Muscle layer of colon (tissue), 2 donors: ENCODE data around the gene PCBP3.
"Not testable (repeated sequence)": the region's sequence is repeated elsewhere in the genome, so short reads cannot be mapped to it uniquely, and the experiment has no call there.

ENCODE experiments used
- H3K27ac ChIP-seq: one replicate; pipeline ENCODE4 v1.7.0; 2013; ENCODE audit warnings: low read depth, mild to moderate bottlenecking, low read length, moderate library complexity
- H3K27me3 ChIP-seq, 2 donors: one replicate each; pipeline ENCODE4 v1.7.0; 2013; ENCODE audit warnings: low read length in 2 of 2, mild to moderate bottlenecking in 2 of 2; ENCODE audit not compliant: insufficient read depth in 2 of 2, control insufficient read depth in 1 of 2
- H3K36me3 ChIP-seq: one replicate; pipeline ENCODE4 v1.7.0; 2013; ENCODE audit warnings: mild to moderate bottlenecking, low read length; ENCODE audit not compliant: insufficient read depth
- H3K4me1 ChIP-seq: one replicate; pipeline ENCODE4 v1.7.0; 2013; ENCODE audit warnings: mild to moderate bottlenecking, low read length; ENCODE audit not compliant: insufficient read depth
- H3K4me3 ChIP-seq, 2 donors: one replicate each; pipeline ENCODE4 v1.7.0; 2013; ENCODE audit warnings: low read length in 2 of 2, low read depth in 1 of 2, mild to moderate bottlenecking in 1 of 2, moderate library complexity in 1 of 2
- H3K9ac ChIP-seq: one replicate; pipeline ENCODE4 v1.7.0; 2013; ENCODE audit warnings: low read length
- H3K9me3 ChIP-seq: one replicate; pipeline ENCODE4 v1.7.0; 2013; ENCODE audit warnings: mild to moderate bottlenecking, low read length
- donor health status: abdominal sarcoma.
- donor health status: Adenocarcinoma of cecum.

Gene PCBP3

GRCh38 chr21:45639206-45640000 lies 4.1 kb upstream of the PCBP3 start:
- Histone ChIP-seq H3K27me3 (peaks cover 0 to 9% of the 10 kb centered on the region in 2 donors), H3K4me1 (no peaks in the 10 kb centered on the region), H3K9ac (no peak overlapping the region), H3K4me3 (no peak overlapping the region), H3K36me3 (no peaks in the 10 kb centered on the region), H3K27ac (no peak overlapping the region), H3K9me3 (no peaks in the 10 kb centered on the region)

- no peaks in the 10 kb centered on the region for H3K36me3 ChIP-seq
- H3K27me3 ChIP-seq: peaks cover 4 to 13% of the 10 kb centered on the region in 2 donors
- no peaks in the 10 kb centered on the region for H3K4me1 ChIP-seq
- no peak overlapping the region for H3K27ac ChIP-seq
- H3K9me3 ChIP-seq: no peaks in the 10 kb centered on the region
- no peak overlapping the region for H3K9ac ChIP-seq
- no peak overlapping the region for H3K4me3 ChIP-seq
Observed at GRCh38 chr21:45640001-45640887, 3.3 kb upstream of the PCBP3 start.

- Histone ChIP-seq H3K4me3 (no peak overlapping the region), H3K9me3 (no peaks in the 10 kb centered on the region), H3K9ac (no peak overlapping the region), H3K4me1 (no peaks in the 10 kb centered on the region), H3K27ac (no peak overlapping the region), H3K27me3 (peaks cover 4 to 13% of the 10 kb centered on the region in 2 donors), H3K36me3 (no peaks in the 10 kb centered on the region)
Observed at GRCh38 chr21:45640888-45641479, 2.5 kb upstream of the PCBP3 start.

- Histone ChIP-seq H3K27ac (no peak overlapping the region), H3K9me3 (no peaks in the 10 kb centered on the region), H3K9ac (no peak overlapping the region), H3K4me3 (no peak overlapping the region), H3K36me3 (no peaks in the 10 kb centered on the region), H3K27me3 (peaks cover 7 to 18% of the 10 kb centered on the region in 2 donors), H3K4me1 (no peaks in the 10 kb centered on the region)
Observed at GRCh38 chr21:45641480-45642035, 2.0 kb upstream of the PCBP3 start.

GRCh38 chr21:45642122-45642813 lies 1.3 kb upstream of the PCBP3 start:
- no peak overlapping the region for H3K9ac ChIP-seq
- H3K36me3 ChIP-seq: no peaks in the 10 kb centered on the region
- H3K4me1 ChIP-seq: no peaks in the 10 kb centered on the region
- no peak overlapping the region for H3K27ac ChIP-seq
- no peak overlapping the region for H3K4me3 ChIP-seq
- no peaks in the 10 kb centered on the region for H3K9me3 ChIP-seq
- peaks cover 10 to 20% of the 10 kb centered on the region in 2 donors for H3K27me3 ChIP-seq

GRCh38 chr21:45644041-45644906 lies 749 bp downstream of the PCBP3 start:
- no peak overlapping the region for H3K27ac ChIP-seq
- peak overlapping the region in 1 of 2 donors; percentile 39 for H3K4me3 ChIP-seq
- no peaks in the 10 kb centered on the region for H3K9me3 ChIP-seq
- H3K9ac ChIP-seq: no peak overlapping the region
- peaks cover 12 to 20% of the 10 kb centered on the region in 2 donors for H3K27me3 ChIP-seq
- no peaks in the 10 kb centered on the region for H3K36me3 ChIP-seq
- no peaks in the 10 kb centered on the region for H3K4me1 ChIP-seq

GRCh38 chr21:45651921-45652320 lies 8.4 kb downstream of the PCBP3 start:
- no peaks in the 10 kb centered on the region for H3K36me3 ChIP-seq
- H3K9ac ChIP-seq: no peak overlapping the region
- no peak overlapping the region for H3K4me3 ChIP-seq
- H3K4me1 ChIP-seq: no peaks in the 10 kb centered on the region
- peaks cover 0 to 4% of the 10 kb centered on the region in 2 donors for H3K27me3 ChIP-seq
- H3K9me3 ChIP-seq: no peaks in the 10 kb centered on the region
- H3K27ac ChIP-seq: no peak overlapping the region

GRCh38 chr21:45655124-45655523 lies 11.6 kb downstream of the PCBP3 start:
- no peak overlapping the region for H3K27ac ChIP-seq
- no peaks in the 10 kb centered on the region for H3K4me1 ChIP-seq
- no peaks in the 10 kb centered on the region for H3K36me3 ChIP-seq
- no peaks in the 10 kb centered on the region for H3K27me3 ChIP-seq
- H3K9me3 ChIP-seq: no peaks in the 10 kb centered on the region
- no peak overlapping the region for H3K9ac ChIP-seq
- H3K4me3 ChIP-seq: no peak overlapping the region

- H3K27me3 ChIP-seq, H3K4me3 ChIP-seq, H3K9ac ChIP-seq, H3K9me3 ChIP-seq, H3K36me3 ChIP-seq, H3K27ac ChIP-seq, H3K4me1 ChIP-seq: not testable (repeated sequence)
Observed at GRCh38 chr21:45656114-45656513, 12.6 kb downstream of the PCBP3 start.

GRCh38 chr21:45661913-45662622 lies 18.5 kb downstream of the PCBP3 start:
- H3K9me3 ChIP-seq, H3K9ac ChIP-seq, H3K27ac ChIP-seq, H3K4me1 ChIP-seq, H3K27me3 ChIP-seq, H3K4me3 ChIP-seq, H3K36me3 ChIP-seq: not testable (repeated sequence)
